HepG2 (cell line): ENCODE data around the gene CRYBA2. TPM values are rescaled to one million over a fixed set of nuclear protein-coding genes. Genes with fewer than 3 reads are reported as not detected.

Source experiments
- ARID5B ChIP-seq: IDR thresholded peaks from 2 replicates; pipeline ENCODE4 v1.4.0; 2020; ENCODE audit warnings: mild to moderate bottlenecking, missing genetic modification reagents
- GATAD1 ChIP-seq: IDR thresholded peaks from 2 replicates; pipeline ENCODE4 v1.6.1; 2016; ENCODE audit warnings: missing genetic modification reagents, missing compliant biosample characterization
- LCORL ChIP-seq, 2 experiments: fragments of 450-650 bp in 1 of 2; sonication (generic) in 1 of 2; formaldehyde crosslinking in 1 of 2; IDR thresholded peaks; 2 replicates each; pipeline versions ENCODE4 v1.5.0 to v1.6.1; 2017 to 2020; ENCODE audit warnings: antibody characterized with exemption in 1 of 2, missing genetic modification reagents in 1 of 2
- MZF1 ChIP-seq: sonication (generic); formaldehyde crosslinking; IDR thresholded peaks from 2 replicates; pipeline ENCODE4 v1.8.1; 2023; ENCODE audit warnings: mild to moderate bottlenecking, missing genetic modification reagents, borderline replicate concordance
- PAWR ChIP-seq: sonication (generic); formaldehyde crosslinking; IDR thresholded peaks from 2 replicates; pipeline ENCODE4 v1.4.0; 2020; ENCODE audit warnings: missing genetic modification reagents, mild to moderate bottlenecking, borderline replicate concordance
- PHF8 ChIP-seq: sonication (generic); formaldehyde crosslinking; IDR thresholded peaks from 2 replicates; pipeline ENCODE4 v1.5.0; 2020; ENCODE audit warnings: missing genetic modification reagents
- RCOR2 ChIP-seq: IDR thresholded peaks from 2 replicates; pipeline ENCODE4 v1.6.1; 2016; ENCODE audit warnings: missing biosample characterization, missing genetic modification reagents
- SKI ChIP-seq: fragments of 450-650 bp; IDR thresholded peaks from one replicate; pipeline ENCODE4 v1.6.1; 2018; ENCODE audit warnings: mild to moderate bottlenecking; ENCODE audit not compliant: partially characterized antibody
- STAT5B ChIP-seq: sonication (generic); formaldehyde crosslinking; IDR thresholded peaks from 2 replicates; pipeline ENCODE4 v1.4.0; 2020; ENCODE audit warnings: missing genetic modification reagents
- TBX3 ChIP-seq: fragments of 450-650 bp; IDR thresholded peaks from 2 replicates; pipeline ENCODE4 v1.6.1; 2017; ENCODE audit warnings: antibody characterized with exemption, mild to moderate bottlenecking, inconsistent platforms, borderline replicate concordance
- UBTF ChIP-seq: sonication (generic); formaldehyde crosslinking; IDR thresholded peaks from 2 replicates; pipeline ENCODE4 v1.4.0; 2020; ENCODE audit warnings: mild to moderate bottlenecking, missing genetic modification reagents
- XRCC5 ChIP-seq: fragments of 200-400 bp; formaldehyde crosslinking; optimal IDR thresholded peaks from 2 replicates; pipeline ENCODE3; 2017; ENCODE audit warnings: mild to moderate bottlenecking, low read length
- ZBTB20 ChIP-seq: sonication (generic); formaldehyde crosslinking; IDR thresholded peaks from 2 replicates; pipeline ENCODE4 v1.8.1; 2023; ENCODE audit warnings: missing genetic modification reagents, low read depth, mild to moderate bottlenecking, borderline replicate concordance
- ZNF256 ChIP-seq: sonication (generic); formaldehyde crosslinking; conservative IDR thresholded peaks from 2 replicates; pipeline ENCODE4 v1.4.0; 2020; ENCODE audit warnings: missing genetic modification reagents
- ZNF660 ChIP-seq: sonication (generic); formaldehyde crosslinking; IDR thresholded peaks from 2 replicates; pipeline ENCODE4 v1.5.1; 2020; ENCODE audit warnings: mild to moderate bottlenecking, low read depth, missing genetic modification reagents, borderline replicate concordance
- ZNF670 ChIP-seq: sonication (generic); formaldehyde crosslinking; IDR thresholded peaks from 2 replicates; pipeline ENCODE4 v1.8.0; 2022; ENCODE audit warnings: mild to moderate bottlenecking, missing genetic modification reagents, borderline replicate concordance
- ZNF773 ChIP-seq: sonication (generic); formaldehyde crosslinking; IDR thresholded peaks from 2 replicates; pipeline ENCODE4 v1.4.0; 2020; ENCODE audit warnings: missing genetic modification reagents, borderline replicate concordance
- polyA plus RNA-seq, 8 experiments: library from polyadenylated mRNA; depleted of rRNA in 3 of 8; stranded (reverse) in 7 of 8; unstranded in 1 of 8; fragments of >200 nt; fragmentation: Illumina TruSeq in 4 of 8; extraction: Trizol in 4 of 8; gene quantifications; 2 replicates each; pipeline versions ENCODE4 v1.2.1 to v1.2.3, GENCODE V29; 2011 to 2016; ENCODE audit warnings: low read depth in 4 of 8, missing spikeins in 1 of 8, mixed read lengths in 1 of 8; ENCODE audit not compliant: insufficient read depth in 1 of 8
- total RNA-seq, 5 experiments: library from RNA; depleted of rRNA; stranded (reverse); fragments of >200 nt; fragmentation: Illumina TruSeq; extraction: Trizol; gene quantifications; 2 replicates each; pipeline ENCODE4 v1.2.3, GENCODE V29; 2016; ENCODE audit warnings: low read depth in 1 of 5
- TF ChIP-seq, protein P1 (sequence below): sonication (generic); formaldehyde crosslinking; IDR thresholded peaks from 2 replicates; pipeline ENCODE4 v1.4.0; 2020; ENCODE audit warnings: missing genetic modification reagents, borderline replicate concordance

Gene CRYBA2
- total and polyA plus RNA-seq, 2 of the 13 experiments (the other 11 are each of a cell fraction or from before 2014, with no cell fraction given): not detected

DNA sequence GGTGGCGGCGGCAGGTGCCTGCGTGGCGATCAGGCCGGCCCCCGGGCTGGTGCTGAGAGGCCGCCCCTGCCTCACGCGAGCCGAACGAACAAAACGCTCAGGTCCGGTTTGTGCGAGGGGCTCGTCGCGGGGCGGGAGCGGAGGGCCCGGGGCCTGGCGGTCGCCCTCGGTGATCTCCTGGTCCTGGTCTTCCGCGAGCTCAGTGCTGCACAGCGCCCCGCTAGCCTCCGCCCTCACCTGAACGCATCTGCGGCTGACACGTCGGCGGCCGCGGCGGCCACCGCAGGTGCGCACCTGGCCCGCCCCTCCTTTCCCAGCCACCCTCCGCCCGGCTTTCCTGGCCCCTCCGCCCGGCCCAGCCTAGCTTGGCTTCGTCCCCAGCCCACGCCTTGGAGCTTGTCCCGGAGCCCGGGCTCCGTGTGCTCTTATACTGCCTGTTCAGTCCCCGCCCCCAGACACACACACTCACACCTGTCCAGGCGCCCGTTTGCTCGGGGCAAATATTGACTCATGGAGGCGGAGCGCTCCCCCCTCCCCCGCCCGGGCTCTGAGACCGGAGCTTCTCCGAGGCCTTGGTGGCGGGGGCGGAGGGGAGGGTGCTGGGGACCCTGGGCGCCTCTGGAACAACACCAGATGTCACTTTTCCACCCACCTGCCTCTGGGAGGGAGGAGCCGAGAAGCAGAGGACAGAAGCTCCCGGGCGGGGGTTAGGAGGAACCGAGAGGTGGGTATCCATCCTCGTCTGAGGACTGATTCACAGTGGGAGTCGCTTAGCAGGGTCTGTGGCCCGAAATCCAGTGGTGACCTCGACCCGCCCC, 8.6 kb upstream of the CRYBA2 start (continued):
- TF ChIP-seq ARID5B (CRISPR knock-in tag): peak; percentile 90
- no peak for TF ChIP-seq ZNF773 (CRISPR knock-in tag)
- TF ChIP-seq TBX3: peak; percentile 89; the same call in 1 of the 2 replicates
- peak; percentile 87 for TF ChIP-seq UBTF (CRISPR knock-in tag)
- TF ChIP-seq ZNF670 (CRISPR knock-in tag): peak; percentile 83; the same call in 1 of the 2 replicates
- no peak for TF ChIP-seq PHF8 (CRISPR knock-in tag)
- no peak for TF ChIP-seq PAWR (CRISPR knock-in tag)
- no peak for TF ChIP-seq XRCC5
- peak; percentile 62; the same call in 1 of the 2 replicates for TF ChIP-seq ZBTB20
- TF ChIP-seq STAT5B (CRISPR knock-in tag): no peak
- TF ChIP-seq, protein P1, sequence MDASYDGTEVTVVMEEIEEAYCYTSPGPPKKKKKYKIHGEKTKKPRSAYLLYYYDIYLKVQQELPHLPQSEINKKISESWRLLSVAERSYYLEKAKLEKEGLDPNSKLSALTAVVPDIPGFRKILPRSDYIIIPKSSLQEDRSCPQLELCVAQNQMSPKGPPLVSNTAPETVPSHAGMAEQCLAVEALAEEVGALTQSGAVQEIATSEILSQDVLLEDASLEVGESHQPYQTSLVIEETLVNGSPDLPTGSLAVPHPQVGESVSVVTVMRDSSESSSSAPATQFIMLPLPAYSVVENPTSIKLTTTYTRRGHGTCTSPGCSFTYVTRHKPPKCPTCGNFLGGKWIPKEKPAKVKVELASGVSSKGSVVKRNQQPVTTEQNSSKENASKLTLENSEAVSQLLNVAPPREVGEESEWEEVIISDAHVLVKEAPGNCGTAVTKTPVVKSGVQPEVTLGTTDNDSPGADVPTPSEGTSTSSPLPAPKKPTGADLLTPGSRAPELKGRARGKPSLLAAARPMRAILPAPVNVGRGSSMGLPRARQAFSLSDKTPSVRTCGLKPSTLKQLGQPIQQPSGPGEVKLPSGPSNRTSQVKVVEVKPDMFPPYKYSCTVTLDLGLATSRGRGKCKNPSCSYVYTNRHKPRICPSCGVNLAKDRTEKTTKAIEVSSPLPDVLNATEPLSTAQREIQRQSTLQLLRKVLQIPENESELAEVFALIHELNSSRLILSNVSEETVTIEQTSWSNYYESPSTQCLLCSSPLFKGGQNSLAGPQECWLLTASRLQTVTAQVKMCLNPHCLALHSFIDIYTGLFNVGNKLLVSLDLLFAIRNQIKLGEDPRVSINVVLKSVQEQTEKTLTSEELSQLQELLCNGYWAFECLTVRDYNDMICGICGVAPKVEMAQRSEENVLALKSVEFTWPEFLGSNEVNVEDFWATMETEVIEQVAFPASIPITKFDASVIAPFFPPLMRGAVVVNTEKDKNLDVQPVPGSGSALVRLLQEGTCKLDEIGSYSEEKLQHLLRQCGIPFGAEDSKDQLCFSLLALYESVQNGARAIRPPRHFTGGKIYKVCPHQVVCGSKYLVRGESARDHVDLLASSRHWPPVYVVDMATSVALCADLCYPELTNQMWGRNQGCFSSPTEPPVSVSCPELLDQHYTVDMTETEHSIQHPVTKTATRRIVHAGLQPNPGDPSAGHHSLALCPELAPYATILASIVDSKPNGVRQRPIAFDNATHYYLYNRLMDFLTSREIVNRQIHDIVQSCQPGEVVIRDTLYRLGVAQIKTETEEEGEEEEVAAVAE (CRISPR knock-in tag): no peak
- 0 out of 2 replicates have a peak, but pooled peaks have one; percentile 27 for TF ChIP-seq GATAD1 (CRISPR knock-in tag)
- no peak for TF ChIP-seq ZNF660 (CRISPR knock-in tag)
- TF ChIP-seq ZNF256 (CRISPR knock-in tag): no peak
- TF ChIP-seq LCORL (IDR thresholded peaks at IDR 0.05): no peak
- TF ChIP-seq LCORL (CRISPR knock-in tag; IDR thresholded peaks at IDR 0.05): peak; percentile 95
- no peak for TF ChIP-seq MZF1 (CRISPR knock-in tag)
- peak; percentile 66 for TF ChIP-seq SKI
- peak; percentile 53; the same call in 1 of the 2 replicates for TF ChIP-seq RCOR2 (CRISPR knock-in tag)
